ENCODE results near the gene FPR3. TPM values are rescaled to one million over a fixed set of nuclear protein-coding genes. Genes with fewer than 3 reads are reported as not detected.

FPR3 gene
- total and polyA plus RNA-seq, 9 of the 15 experiments (the other 6 are each of a cell fraction or from before 2014, with no cell fraction given): 0.08 to 0.51 (median 0.22) TPM; not detected in 1

DNA sequence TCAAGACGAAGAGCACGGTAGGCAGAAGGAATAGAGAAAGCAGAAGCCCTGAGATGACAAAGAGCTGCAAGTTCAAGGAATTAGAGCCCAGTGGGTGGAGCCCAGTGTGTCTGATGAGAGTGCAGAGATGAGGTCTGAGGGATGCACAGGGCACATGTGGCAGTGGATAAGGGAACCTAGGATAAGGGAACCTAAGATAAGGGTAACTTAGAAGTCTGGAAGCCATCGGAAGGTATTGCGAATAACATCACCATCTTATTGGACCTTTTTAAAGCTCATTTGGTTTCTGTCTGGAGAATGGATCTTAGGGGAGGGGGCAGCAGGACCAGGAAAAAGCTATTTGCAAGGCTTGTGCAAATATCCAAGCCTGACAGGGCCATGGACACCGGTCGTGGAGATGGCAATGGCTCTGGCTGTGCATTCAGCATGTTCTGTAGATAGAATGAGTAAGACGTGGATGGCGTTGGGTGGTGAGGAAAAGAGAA is 1.3 kb downstream of the FPR3 start (continued):
- TF ChIP-seq, protein P1, sequence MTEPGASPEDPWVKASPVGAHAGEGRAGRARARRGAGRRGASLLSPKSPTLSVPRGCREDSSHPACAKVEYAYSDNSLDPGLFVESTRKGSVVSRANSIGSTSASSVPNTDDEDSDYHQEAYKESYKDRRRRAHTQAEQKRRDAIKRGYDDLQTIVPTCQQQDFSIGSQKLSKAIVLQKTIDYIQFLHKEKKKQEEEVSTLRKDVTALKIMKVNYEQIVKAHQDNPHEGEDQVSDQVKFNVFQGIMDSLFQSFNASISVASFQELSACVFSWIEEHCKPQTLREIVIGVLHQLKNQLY (CRISPR knock-in tag; conservative IDR thresholded peaks at IDR 0.05): no peak
- TF ChIP-seq, protein P2, sequence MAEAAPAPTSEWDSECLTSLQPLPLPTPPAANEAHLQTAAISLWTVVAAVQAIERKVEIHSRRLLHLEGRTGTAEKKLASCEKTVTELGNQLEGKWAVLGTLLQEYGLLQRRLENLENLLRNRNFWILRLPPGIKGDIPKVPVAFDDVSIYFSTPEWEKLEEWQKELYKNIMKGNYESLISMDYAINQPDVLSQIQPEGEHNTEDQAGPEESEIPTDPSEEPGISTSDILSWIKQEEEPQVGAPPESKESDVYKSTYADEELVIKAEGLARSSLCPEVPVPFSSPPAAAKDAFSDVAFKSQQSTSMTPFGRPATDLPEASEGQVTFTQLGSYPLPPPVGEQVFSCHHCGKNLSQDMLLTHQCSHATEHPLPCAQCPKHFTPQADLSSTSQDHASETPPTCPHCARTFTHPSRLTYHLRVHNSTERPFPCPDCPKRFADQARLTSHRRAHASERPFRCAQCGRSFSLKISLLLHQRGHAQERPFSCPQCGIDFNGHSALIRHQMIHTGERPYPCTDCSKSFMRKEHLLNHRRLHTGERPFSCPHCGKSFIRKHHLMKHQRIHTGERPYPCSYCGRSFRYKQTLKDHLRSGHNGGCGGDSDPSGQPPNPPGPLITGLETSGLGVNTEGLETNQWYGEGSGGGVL (CRISPR knock-in tag; IDR thresholded peaks at IDR 0.05): no peak
- TF ChIP-seq ZNF134 (CRISPR knock-in tag; conservative IDR thresholded peaks at IDR 0.05): no peak
- peak; percentile 75 for TF ChIP-seq LEF1 (IDR thresholded peaks at IDR 0.05)
- no peak for TF ChIP-seq ZFP30 (CRISPR knock-in tag; IDR thresholded peaks at IDR 0.05; ENCODE audit: borderline replicate concordance)
- TF ChIP-seq FOS (IDR thresholded peaks at IDR 0.05; ENCODE audit: extremely low read depth, insufficient read length): no peak
- no peak for TF ChIP-seq TAF7 (tag; IDR thresholded peaks at IDR 0.05)
- TF ChIP-seq, protein P3, sequence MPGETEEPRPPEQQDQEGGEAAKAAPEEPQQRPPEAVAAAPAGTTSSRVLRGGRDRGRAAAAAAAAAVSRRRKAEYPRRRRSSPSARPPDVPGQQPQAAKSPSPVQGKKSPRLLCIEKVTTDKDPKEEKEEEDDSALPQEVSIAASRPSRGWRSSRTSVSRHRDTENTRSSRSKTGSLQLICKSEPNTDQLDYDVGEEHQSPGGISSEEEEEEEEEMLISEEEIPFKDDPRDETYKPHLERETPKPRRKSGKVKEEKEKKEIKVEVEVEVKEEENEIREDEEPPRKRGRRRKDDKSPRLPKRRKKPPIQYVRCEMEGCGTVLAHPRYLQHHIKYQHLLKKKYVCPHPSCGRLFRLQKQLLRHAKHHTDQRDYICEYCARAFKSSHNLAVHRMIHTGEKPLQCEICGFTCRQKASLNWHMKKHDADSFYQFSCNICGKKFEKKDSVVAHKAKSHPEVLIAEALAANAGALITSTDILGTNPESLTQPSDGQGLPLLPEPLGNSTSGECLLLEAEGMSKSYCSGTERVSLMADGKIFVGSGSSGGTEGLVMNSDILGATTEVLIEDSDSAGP (CRISPR knock-in tag; IDR thresholded peaks at IDR 0.05): no peak
- no peak for TF ChIP-seq ZNF24 (IDR thresholded peaks at IDR 0.05)
- TF ChIP-seq, protein P4, sequence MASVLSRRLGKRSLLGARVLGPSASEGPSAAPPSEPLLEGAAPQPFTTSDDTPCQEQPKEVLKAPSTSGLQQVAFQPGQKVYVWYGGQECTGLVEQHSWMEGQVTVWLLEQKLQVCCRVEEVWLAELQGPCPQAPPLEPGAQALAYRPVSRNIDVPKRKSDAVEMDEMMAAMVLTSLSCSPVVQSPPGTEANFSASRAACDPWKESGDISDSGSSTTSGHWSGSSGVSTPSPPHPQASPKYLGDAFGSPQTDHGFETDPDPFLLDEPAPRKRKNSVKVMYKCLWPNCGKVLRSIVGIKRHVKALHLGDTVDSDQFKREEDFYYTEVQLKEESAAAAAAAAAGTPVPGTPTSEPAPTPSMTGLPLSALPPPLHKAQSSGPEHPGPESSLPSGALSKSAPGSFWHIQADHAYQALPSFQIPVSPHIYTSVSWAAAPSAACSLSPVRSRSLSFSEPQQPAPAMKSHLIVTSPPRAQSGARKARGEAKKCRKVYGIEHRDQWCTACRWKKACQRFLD (CRISPR knock-in tag; IDR thresholded peaks at IDR 0.05): 0 out of 2 replicates have a peak, but pooled peaks have one; percentile 37
- TF ChIP-seq CREB1 (IDR thresholded peaks at IDR 0.05): peak; percentile 44; the same call in 1 of the 2 replicates
- no peak for TF ChIP-seq CREB1 (CRISPR knock-in tag; IDR thresholded peaks at IDR 0.05)
- no peak for TF ChIP-seq MAFK (IDR thresholded peaks at IDR 0.05; ENCODE audit: low read length)
- no peak for TF ChIP-seq CBX2 (IDR thresholded peaks at IDR 0.05; ENCODE audit: insufficient read depth, low read length, poor library complexity, severe bottlenecking)
- peak; percentile 66; the same call in 1 of the 2 replicates for TF ChIP-seq FOXM1 (IDR thresholded peaks at IDR 0.05; ENCODE audit: low read depth)
- no peak for TF ChIP-seq FOXM1 (CRISPR knock-in tag; IDR thresholded peaks at IDR 0.05; ENCODE audit: low read depth)
- TF ChIP-seq, protein P5, sequence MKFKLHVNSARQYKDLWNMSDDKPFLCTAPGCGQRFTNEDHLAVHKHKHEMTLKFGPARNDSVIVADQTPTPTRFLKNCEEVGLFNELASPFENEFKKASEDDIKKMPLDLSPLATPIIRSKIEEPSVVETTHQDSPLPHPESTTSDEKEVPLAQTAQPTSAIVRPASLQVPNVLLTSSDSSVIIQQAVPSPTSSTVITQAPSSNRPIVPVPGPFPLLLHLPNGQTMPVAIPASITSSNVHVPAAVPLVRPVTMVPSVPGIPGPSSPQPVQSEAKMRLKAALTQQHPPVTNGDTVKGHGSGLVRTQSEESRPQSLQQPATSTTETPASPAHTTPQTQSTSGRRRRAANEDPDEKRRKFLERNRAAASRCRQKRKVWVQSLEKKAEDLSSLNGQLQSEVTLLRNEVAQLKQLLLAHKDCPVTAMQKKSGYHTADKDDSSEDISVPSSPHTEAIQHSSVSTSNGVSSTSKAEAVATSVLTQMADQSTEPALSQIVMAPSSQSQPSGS (CRISPR knock-in tag; IDR thresholded peaks at IDR 0.05): no peak
- TF ChIP-seq ZNF347 (CRISPR knock-in tag; IDR thresholded peaks at IDR 0.05; ENCODE audit: low read depth): no peak
- no peak for TF ChIP-seq SMARCA5 (IDR thresholded peaks at IDR 0.05)
- TF ChIP-seq, protein P6, sequence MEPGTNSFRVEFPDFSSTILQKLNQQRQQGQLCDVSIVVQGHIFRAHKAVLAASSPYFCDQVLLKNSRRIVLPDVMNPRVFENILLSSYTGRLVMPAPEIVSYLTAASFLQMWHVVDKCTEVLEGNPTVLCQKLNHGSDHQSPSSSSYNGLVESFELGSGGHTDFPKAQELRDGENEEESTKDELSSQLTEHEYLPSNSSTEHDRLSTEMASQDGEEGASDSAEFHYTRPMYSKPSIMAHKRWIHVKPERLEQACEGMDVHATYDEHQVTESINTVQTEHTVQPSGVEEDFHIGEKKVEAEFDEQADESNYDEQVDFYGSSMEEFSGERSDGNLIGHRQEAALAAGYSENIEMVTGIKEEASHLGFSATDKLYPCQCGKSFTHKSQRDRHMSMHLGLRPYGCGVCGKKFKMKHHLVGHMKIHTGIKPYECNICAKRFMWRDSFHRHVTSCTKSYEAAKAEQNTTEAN (CRISPR knock-in tag; IDR thresholded peaks at IDR 0.05): no peak
